GM21423 (cell line): ENCODE results near the gene THSD4.
"Not testable (repeated sequence)": the region's sequence is repeated elsewhere in the genome, so short reads cannot be mapped to it uniquely, and the experiment has no call there.

Source experiments
- ATAC-seq: cut with Tn5 transposase; IDR thresholded peaks from one replicate; pipeline ENCODE4 v1.9.1; 2021; ENCODE audit warnings: mild to moderate bottlenecking, moderate library complexity; ENCODE audit not compliant: unreplicated experiment

The THSD4 gene

DNA sequence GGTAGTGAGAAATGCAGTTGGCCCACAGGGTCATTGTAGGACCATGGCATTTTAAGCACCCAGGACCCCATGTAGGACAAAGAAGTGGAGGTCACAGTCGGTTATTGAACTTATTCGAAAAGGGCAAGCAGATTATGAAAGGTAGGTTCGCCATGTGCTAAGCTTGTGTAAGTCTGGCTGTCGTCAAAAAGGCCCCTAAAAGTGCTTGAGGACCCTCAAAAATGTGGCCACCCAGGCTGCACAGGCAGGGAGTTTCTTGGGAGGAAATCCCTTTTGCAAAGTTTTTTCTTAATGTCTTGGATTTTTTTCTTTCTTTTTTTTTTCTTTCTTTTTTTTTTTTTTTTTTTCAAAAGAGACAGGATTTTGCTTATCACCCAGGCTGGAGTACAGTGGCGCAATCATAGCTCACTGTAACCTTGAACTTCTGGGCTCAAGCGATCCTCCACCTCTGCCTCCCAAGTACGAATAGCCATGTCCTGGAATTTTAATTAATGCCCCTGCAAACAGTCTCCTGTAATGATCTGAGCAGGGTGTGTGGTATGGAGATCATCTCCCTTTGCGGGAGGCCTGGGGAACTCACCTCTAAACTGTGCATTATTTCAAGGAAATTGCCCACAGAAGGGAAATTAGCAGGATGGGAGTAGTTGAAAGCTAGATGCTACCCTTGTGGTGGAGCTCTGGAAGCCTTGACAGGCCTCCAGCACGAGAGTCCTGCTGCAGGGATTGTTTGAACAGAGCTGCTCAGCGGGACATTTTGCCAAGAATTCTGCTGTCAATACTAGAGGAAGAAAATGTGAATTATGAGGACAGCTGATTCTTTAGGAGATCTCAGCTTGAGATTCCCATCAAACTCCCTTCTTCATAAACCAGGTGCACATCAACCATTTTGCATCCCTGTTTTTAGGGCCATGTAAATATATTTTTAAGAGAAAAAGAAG is 28.4 kb downstream of the THSD4 start:
- ATAC-seq: no peak

DNA sequence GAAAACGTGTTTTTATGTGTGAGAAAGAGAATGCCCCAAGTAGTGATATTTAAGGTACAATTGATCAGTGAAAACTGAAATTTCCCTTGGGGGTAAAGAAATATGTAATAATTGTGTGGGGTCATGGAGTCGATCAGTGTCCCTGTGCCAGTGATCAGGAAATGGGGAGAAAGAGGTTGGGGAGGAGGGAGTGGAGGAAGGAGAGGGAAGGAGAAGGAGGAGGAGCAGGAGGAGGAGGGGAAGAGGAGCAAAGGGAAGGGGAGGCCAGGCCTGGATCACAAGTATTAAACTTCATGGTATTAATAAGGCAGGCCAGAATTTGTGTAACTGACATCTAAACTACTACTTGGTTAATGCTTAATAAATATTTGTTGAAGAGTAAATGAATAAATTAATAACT is 30.4 kb downstream of the THSD4 start:
- no peak for ATAC-seq

DNA sequence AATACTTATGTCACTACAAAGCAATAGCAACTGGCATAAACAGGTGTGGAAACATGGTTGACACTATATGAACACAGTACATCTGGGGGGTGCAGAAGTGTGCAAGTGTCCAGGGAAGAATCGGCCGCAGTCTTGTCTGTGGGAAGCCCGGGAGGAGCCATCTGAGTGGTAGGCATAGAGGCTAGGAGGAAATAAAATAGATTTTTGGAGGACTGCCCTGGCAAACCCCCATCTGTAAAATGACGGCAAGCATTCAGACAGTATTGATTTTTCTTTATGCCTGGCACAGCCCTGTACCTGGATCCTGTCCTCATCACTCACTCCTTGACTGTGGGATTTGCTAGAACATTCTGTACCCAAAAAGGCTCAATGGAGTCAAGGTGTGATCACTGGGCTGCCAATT is 31.3 kb downstream of the THSD4 start:
- ATAC-seq: no peak

DNA sequence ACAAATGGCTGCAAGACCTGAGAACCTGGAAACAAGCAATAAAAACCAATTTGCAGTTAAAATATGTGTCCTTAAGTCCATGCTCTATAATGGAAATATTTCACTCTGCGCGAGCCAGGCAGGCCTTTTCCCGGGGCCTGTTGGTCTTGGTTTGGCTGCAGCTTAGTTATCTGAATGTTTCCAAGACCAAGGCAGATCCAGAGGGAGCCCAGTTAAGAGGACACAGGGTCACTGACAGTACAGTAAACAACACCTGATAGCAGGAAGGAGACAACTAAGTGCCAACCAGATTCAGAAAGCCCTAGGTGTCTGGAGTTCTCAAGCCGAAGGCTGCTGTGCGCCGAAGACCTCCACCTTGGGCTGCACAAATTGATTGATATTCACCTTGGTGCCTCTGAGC is 32.8 kb downstream of the THSD4 start:
- ATAC-seq: no peak

DNA sequence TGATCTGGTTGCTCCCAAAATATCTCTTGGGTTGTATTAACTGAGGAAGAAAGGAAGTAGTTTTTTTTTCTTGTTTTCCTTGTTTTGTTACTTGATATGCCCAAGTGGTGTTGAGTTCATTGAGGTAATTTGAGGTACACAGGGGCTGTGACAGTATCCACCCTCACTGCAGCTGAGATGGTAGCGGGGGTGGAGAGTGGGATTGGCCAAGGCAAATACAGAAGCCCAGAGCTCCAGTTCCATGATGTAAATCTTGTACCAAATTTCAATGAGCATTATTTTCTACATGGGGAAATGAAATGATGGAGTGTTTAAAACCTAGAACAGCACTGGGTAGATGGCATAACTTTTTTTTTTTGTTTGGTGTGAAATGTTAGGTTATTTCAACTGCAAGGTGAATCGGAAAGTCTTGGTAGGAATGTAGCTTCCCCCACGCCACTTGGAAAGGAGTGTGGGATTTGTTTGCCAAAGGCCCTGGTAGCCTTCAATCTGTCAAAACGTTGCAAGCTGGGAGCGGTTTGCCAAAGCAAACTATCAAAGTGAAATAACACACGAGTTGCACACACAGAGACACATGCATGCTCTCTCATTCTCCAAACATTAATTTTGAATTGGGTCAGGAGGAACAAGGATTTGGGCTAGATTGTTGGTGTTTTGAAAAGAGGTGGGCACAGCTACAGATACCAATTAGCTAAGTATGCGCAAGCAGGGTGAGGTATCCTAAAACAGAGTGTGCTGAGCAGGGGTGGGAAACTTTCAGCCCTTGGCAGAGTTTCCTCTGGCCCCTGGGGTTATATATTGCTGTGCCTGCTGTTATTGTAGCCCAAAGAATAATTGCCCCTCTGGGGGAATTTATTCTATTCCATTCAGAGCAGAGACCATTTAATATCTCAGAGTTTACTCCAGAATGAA is 34.6 kb downstream of the THSD4 start:
- no peak for ATAC-seq

DNA sequence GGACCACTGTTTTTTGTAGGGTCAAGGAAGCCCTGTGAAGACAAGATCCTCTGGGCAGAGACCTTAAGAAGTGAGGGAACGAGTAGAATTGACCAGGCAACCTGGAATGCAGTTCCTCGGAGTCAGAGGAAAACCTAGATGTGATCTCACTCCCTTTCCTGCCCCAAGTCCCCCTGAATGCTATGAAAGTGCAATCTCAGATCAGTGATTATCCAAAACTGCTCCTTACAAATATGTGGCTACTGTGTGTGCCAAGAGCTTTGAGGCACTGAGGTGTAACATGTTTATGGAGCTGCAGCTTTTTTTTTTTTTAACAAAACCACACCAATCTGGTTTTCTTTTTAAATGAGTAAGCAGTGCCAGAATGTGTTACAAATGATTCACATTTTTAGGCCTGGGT is 35.8 kb downstream of the THSD4 start:
- ATAC-seq: no peak

DNA sequence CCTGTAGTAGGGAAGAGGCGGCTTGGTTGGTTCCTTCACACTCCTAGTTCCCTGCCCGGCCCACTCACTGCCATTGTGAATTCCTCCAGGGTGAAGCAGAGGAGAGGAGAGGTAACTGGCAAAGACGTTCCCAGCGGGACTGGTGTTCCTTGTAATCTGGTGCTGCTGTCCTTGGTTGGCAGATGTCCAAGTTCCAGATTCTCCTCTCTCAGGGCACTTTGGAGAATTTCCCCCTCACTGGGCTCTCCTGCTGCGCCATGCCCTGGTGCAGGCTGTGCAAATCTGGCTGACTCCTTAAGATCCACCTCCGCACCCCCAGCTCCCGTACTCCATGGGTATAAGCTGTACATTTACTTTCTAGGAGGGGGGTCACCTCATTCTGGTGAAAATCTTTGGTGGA is 37.3 kb downstream of the THSD4 start:
- no peak for ATAC-seq

DNA sequence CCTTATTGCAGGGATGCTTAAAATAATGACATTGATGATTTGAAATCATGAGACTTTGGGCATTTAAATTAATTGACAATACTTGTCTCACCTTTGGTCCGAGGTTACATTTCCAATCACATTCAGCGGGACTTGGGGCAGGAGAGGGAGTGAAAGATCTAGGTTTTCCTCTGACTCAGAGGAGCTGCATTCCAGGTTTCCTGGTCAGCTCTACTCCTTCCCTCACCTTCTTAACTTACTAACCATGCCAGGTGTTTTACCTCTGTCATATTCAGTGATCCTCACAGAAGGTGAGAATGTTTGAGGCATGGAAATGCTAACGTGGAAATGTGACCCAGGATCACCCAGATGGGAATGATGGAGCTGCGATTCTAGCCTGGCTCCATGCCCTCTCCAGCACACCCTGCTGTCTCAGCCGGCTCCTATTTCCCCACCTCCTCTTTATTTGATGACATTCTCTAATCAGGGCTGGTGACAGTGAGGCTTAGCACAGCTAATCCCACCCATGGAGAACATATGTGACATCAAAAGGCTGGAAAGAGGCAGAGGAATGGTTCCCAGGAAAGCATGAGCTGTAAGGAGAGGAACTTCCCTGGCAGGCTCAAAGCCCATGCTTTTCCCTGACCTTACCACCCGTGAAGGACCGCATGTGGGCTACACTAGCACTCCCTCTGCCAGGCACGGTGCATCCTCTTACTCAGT is 38.7 kb downstream of the THSD4 start:
- ATAC-seq: no peak

DNA sequence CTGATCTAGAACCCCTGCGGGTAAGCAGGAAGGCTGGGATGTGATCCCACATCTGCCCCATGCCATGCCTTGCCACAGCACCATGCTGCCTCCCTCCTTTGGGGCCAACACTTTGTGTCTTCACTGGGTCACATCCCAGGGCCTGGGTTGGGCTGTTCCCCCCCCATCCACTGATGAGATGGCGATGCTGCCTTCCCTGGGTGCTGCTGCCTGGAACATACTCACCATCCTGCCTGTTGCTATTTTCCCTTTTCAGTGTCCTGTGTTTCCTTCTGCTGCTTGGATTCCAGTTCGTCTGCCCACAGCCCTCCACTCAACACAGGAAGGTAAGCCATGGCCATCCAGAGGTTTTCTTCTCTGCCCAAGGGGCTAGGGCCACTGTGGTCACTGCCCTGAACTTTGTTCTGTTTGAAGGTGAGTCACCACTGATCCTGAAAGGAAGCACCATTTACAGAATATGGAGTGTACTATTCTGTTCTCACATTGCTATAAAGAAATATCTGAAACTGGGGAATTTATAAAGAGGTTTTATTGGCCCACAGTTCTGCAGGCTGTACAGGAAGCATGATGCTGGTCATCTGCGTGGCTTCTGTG is 39.4 kb downstream of the THSD4 start:
- ATAC-seq: no peak

DNA sequence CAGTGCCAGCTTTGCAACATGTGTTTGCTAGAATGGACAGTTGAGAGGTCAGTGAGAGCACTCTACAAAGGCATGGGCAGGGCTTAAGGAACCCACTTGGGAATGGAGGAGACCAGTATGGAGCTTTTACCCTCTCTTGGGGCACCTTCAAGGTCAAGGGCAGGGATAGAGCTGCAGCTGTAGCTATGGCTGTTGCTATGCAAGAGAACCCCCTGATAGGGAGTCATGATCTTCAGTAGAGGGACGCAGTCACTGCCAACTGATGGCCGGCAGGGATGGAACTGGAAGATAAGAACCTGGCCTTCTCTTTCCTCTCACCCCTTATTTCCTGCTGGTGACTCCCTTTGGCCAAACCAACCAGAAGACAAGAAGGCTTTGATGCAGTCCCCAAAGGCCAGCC is 40.3 kb downstream of the THSD4 start:
- ATAC-seq: no peak

DNA sequence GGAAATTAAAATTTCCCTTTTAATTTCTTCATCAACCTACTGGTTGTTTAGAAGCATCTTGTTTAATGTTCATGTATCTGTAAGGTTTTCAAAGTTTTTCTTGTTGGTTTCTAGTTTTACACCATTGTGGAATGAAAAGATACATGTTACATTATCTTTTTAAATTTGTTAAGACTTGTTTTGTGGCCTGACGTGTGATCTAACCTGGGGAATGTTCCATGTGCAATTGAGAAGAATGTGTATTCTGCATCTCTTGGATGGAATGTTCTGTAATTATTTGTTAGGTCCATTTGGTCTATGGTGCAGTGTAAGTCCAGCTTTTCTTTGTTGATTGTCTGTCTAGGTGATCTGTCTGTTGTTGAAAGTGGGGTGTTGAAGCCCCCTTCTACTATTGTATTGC is 45.7 kb downstream of the THSD4 start:
- no peak for ATAC-seq

DNA sequence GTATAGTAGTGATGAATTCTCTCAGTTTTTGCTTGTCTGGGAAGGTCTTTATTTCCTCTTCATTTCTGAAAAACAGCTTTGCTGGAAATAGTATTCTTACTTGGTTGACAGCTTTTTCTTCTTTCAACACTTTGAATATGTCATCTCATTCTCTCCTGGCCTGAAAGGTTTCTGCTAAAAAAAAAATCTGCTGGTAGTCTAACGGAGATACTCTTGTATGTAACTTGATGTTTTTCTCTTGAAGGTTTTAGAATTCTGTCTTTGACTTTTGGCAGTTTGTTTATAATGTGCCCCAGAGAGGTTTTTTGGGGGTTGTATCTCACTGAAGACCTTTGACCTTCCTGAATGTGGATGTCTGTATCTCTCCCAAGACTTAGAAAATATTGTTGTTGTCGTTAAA is 47.0 kb downstream of the THSD4 start:
- no peak for ATAC-seq

DNA sequence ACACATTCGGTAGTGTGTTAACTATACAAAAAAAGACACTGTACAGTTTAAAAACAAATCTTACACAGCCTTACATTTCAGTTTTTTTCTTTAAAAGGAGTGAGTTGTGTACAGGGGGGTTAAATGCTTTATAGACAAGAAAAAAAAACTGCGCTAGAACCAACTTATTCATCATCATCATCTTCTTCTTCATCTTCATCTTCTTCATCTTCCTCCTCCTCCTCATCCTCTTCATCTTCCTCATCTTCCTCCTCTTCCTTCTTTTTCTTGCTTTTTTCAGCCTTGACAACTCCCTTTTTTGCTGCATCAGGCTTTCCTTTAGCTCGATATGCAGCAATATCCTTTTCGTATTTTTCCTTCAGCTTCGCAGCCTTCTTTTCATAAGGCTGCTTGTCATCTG is 49.3 kb downstream of the THSD4 start:
- not testable (repeated sequence) for ATAC-seq

DNA sequence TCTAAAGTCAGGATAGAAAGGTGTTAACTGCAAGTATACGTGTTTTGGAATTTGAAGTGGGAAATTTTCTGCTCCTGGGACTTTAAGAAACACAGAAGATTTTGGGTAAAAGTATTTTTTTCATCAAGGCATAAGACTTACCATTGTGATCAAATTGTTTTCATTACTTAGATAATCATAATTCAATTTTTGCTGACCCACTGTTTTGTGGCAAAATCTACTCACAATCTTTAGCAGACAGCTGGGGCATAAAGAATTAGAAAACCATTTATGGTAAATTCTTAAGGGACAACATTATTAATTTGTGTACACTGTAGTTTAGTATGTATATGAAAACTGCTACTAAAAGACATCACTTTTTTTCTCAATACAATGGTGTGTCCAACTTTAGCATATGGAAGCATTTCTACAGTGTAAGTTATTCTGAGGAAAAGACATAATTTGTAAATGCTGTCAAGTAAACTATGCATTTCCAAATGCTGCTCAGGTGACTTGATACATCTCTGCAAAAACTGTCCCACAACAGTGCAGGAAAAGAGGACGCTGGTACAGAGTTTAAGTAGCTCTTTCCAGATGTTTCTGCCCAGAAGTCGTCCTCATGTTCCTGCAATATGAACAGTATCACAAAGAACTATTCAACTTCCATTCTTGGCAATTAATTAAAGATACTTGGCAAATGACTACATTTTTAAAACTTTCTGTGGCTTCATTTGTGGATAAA is 52.3 kb downstream of the THSD4 start:
- ATAC-seq: no peak

DNA sequence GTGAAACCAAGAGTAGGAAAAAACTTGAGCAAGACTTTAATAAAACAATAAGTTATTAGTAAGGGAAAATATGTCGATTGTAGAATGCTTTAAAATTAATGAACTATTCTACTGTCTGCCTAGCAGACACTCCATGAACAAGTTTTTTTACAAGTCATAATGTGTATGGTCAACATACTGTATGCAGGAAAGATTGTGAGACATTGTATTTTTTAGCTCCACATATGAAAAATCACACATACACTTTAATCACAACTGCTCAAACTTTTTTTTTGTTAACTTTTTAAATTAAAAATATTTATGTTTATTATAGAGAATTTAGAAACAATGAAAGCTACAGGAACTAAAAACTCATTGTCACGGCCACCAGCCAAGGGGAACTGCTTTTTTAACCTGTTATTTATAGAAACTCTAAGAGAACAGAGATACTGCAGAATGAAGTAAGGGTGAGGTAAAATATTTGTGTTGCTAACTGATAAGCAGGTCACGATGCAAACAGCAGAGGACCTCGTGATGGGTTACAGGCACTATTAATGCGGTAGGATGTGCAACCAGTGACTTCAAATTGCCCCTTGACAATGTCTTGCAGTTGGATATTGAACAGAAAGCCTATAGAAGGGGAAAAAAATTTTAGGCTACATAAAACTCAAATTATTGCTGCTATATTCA is 53.0 kb downstream of the THSD4 start:
- ATAC-seq: no peak

DNA sequence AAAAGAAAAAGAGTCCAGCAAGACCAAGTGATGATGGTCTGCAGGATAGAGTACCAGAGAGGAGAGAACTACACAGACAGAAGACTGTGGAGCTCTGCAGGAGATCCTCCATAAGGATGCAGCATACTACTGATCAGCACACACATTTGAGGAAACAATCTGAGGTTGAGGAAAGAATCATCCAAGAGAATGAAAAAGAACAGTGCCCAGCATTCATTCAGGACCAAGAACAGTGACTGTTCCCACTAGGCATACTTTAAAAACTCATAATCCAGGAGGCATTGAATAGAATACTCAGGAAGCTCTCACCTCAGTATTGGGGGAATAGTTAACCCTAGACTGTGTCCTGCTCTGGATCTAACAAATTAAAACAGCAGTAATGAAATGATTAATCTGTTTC is 54.9 kb downstream of the THSD4 start:
- ATAC-seq: no peak

DNA sequence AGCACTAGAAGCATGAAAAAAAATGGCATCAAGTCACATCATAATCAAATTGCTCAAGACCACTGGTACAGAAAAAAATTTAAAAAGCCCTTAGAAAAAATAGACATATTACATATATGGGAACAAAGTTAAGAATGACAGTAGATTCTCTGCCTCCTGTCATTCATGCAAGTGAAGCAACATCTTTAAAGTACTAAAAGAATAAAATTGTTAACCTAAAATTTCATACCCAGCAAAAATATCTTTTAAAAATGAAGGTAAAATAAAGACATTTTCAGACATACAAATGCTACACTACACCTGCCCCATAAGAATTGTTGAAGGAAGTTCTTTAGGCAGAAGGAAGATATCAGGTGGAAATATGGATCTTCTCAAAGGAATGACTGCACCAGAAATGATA is 55.9 kb downstream of the THSD4 start:
- no peak for ATAC-seq

DNA sequence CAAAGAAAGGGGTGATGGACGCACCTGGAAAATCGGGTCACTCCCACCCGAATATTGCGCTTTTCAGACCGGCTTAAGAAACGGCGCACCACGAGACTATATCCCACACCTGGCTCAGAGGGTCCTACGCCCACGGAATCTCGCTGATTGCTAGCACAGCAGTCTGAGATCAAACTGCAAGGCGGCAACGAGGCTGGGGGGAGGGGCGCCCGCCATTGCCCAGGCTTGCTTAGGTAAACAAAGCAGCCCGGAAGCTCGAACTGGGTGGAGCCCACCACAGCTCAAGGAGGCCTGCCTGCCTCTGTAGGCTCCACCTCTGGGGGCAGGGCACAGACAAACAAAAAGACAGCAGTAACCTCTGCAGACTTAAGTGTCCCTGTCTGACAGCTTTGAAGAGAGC is 59.1 kb downstream of the THSD4 start:
- ATAC-seq: not testable (repeated sequence)

DNA sequence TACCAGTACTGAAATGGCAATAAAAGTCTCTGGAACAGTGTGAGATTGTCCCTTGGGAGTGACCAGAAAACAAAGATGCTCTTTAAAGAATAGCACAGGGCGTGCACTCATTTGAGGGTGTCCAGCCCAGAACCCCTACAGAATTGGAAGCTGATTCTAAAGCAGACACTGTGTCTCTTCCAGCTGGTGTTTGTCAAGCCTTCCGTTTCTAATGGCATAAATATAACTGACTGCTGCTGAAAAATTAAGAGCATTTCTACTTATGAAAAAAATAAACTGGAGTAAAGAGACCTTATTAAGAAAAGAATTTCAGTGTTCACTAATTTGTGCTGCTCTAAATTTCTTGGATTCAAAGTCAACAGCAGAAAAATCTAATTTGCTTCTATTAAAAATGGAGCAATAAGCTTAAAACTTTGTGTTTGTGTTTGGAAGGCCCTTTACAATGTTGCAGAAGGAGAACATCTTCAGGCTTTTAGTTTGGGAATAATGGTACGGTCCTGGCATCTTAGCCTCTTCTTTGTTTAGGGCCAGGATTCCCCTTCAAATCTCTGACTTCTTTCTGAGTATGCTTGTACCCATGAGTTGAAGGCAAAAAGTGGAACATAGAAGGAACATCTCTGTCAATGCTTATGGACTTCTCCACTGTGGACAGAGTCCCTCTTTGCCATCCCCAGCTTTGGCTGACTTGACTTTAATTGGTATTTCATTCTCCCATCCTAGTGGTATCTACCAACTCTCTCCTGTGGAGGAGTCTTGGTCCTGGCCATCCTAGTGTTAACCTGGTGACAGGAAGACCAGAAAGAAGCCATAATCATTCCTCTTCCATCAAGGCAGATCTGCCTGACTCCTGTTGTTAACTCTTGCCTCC is 65.9 kb downstream of the THSD4 start:
- ATAC-seq: no peak
